Uterus (tissue), 4 donors: ENCODE data around the gene FARS2. TPM values are rescaled to one million over a fixed set of nuclear protein-coding genes. Genes with fewer than 3 reads are reported as not detected.
"Not testable (repeated sequence)": the region's sequence is repeated elsewhere in the genome, so short reads cannot be mapped to it uniquely, and the experiment has no call there.

ENCODE experiments used
- DNase-seq, 2 donors: peaks; one replicate each; pipeline ENCODE4 v3.0.0-alpha.2; 2019 to 2020
- H3K27ac ChIP-seq, 2 donors: fragments of 200-600 bp; sonication (generic); 1 replicate in 1 of 2; 2 replicates in 1 of 2; pipeline ENCODE4 v1.5.1; 2016 to 2018
- H3K27me3 ChIP-seq, 2 donors: fragments of 200-600 bp; sonication (generic); one replicate each; pipeline ENCODE4 v1.5.1; 2018 to 2019; ENCODE audit warnings: control low read depth in 1 of 2
- H3K36me3 ChIP-seq, 2 donors: fragments of 200-600 bp; sonication (generic); one replicate each; pipeline ENCODE4 v1.5.1; 2019; ENCODE audit warnings: control low read depth in 1 of 2
- H3K4me1 ChIP-seq, 2 donors: fragments of 200-600 bp; sonication (generic); one replicate each; pipeline ENCODE4 v1.5.1; 2018 to 2019; ENCODE audit warnings: control low read depth in 1 of 2
- H3K4me3 ChIP-seq, 2 donors: fragments of 200-600 bp; sonication (generic); 1 replicate in 1 of 2; 2 replicates in 1 of 2; pipeline ENCODE4 v1.5.1; 2018 to 2019; ENCODE audit warnings: mild to moderate bottlenecking in 1 of 2
- H3K9me3 ChIP-seq, 2 donors: fragments of 200-600 bp; sonication (generic); one replicate each; pipeline ENCODE4 v1.5.1; 2019; ENCODE audit warnings: control low read depth in 1 of 2
- CTCF ChIP-seq, 4 experiments: fragments of 200-600 bp in 2 of 4; fragments of 450-650 bp in 2 of 4; sonication (generic) in 2 of 4; IDR thresholded peaks; one replicate each; pipeline ENCODE4 v1.5.1; 2016 to 2019; ENCODE audit warnings: antibody characterized with exemption in 4 of 4, mild to moderate bottlenecking in 2 of 4, moderate library complexity in 1 of 4
- POLR2A ChIP-seq, 2 donors: fragments of 450-650 bp; IDR thresholded peaks; one replicate each; pipeline ENCODE4 v1.6.1; 2016; ENCODE audit warnings: antibody characterized with exemption in 2 of 2, mild to moderate bottlenecking in 1 of 2, moderate library complexity in 1 of 2
- intact Hi-C: fragments of 100-400 bp; cut with DNase I; formaldehyde crosslinking; loops from one replicate; pipeline ENCODE4 v1.15.1; 2023; ENCODE audit warnings: low total_unique reads
- total RNA-seq, 4 donors: library from RNA; depleted of rRNA in 3 of 4; stranded (reverse); fragments of >200 nt in 3 of 4; gene quantifications; one replicate each; pipeline versions ENCODE4 v1.1.0 to v1.2.4, GENCODE V29; 2014 to 2023
- donor health status: DM: yes; HTN: yes; CAD: no.

The FARS2 gene
- total RNA-seq, 4 donors from 2014 or later, result 14.4 to 32.5 (median 25.6) TPM

DNA sequence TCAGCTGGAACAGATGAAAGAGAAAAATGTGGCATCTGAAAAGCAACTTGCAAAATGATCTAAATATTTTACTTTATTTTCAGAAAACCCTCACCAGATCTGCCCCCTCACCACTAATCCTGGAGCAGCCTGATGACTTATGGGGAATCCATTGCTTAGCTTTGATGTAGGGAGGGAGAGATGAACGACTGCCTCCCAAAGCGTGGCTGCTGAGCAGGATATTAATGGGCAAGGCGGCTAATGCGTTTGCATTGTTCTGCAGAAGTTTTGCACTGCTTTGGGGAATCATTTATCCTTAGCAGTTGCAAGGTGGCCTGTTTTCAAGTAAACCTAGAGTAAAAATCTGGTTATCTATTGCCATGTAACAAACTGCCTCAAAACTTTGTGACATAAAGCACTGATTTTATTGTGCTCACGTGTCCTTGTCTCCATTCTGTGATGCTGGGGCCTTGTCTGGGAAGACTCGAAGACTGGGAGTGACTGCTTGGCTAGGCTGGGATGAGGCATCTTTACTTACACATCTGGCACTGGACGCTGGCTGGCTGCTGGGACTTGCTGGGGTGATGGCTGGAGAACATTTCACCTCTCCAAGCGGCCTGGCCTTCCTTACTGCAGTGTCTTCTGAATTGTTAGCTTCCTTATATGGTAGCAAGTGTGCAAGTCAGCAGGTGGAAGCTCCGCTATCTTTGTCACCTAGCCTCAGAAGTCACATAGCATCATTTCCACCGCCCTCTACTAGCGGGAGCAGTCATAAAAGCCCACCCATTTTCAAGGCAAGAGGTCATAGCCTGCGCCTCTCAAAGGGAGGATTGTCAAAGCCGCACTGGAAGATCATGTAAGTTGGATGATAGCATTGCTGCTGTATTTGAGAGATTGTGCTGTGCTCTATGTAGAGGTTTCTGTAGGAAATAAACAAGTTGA lies 432.2 kb downstream of the FARS2 start:
- no peak for DNase-seq
- Histone ChIP-seq H3K4me1 (no peaks in the 10 kb centered on the region), H3K27me3 (no peaks in the 10 kb centered on the region), H3K36me3 (no peaks in the 10 kb centered on the region), H3K9me3 (no peaks in the 10 kb centered on the region), H3K4me3 (no peak overlapping the region), H3K27ac (no peak overlapping the region)
- TF ChIP-seq POLR2A (IDR thresholded peaks at IDR 0.05) (no peak), CTCF (IDR thresholded peaks at IDR 0.05) (no peak)
- intact Hi-C loops, result no loop called here

GRCh38 chr6:5695260-5696245 lies 434.2 kb downstream of the FARS2 start:
- Histone ChIP-seq H3K4me1 (no peaks in the 10 kb centered on the region), H3K9me3 (no peaks in the 10 kb centered on the region), H3K27me3 (no peaks in the 10 kb centered on the region), H3K36me3 (no peaks in the 10 kb centered on the region), H3K4me3 (no peak overlapping the region), H3K27ac (no peak overlapping the region)
- no peak for DNase-seq
- TF ChIP-seq CTCF (IDR thresholded peaks at IDR 0.05) (no peak), POLR2A (IDR thresholded peaks at IDR 0.05) (no peak)
- intact Hi-C loops, result no loop called here

DNA sequence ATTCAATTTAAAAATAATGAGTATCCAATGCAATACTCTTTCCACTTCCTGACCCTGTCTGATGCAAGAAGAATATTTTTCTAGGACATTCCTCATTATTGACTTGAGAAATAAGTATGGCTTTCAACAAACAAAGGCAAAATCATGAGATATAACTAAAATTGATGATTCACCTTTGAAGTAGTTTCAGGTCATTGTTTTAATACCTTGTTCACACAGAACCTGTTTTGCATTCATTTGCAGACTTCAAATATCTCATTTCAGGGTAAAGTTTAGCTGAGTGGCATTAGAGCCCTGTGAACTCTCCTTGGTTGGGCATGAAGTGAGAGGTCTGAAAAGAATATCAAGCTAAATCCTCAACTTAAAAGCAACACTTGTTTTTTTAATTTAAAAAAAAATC lies 436.2 kb downstream of the FARS2 start:
- TF ChIP-seq CTCF (IDR thresholded peaks at IDR 0.05), result no peak
- no peak for TF ChIP-seq POLR2A (IDR thresholded peaks at IDR 0.05)
- H3K27me3 ChIP-seq, result no peaks in the 10 kb centered on the region
- H3K36me3 ChIP-seq, result no peaks in the 10 kb centered on the region
- H3K4me1 ChIP-seq, result no peaks in the 10 kb centered on the region
- no peaks in the 10 kb centered on the region for H3K9me3 ChIP-seq
- no peak overlapping the region for H3K27ac ChIP-seq
- H3K4me3 ChIP-seq, result no peak overlapping the region
- intact Hi-C loops, result no loop called here
- no peak for DNase-seq

GRCh38 chr6:5698318-5698717 lies 437.0 kb downstream of the FARS2 start:
- DNase-seq, result no peak
- Histone ChIP-seq H3K36me3 (no peaks in the 10 kb centered on the region), H3K27me3 (no peaks in the 10 kb centered on the region), H3K4me3 (no peak overlapping the region), H3K27ac (no peak overlapping the region), H3K9me3 (no peaks in the 10 kb centered on the region), H3K4me1 (no peaks in the 10 kb centered on the region)
- intact Hi-C loops, result no loop called here
- TF ChIP-seq CTCF (IDR thresholded peaks at IDR 0.05) (no peak), POLR2A (IDR thresholded peaks at IDR 0.05) (no peak)

GRCh38 chr6:5699064-5699463 lies 437.8 kb downstream of the FARS2 start:
- intact Hi-C loops, H3K4me1 ChIP-seq, H3K27me3 ChIP-seq, H3K4me3 ChIP-seq, H3K9me3 ChIP-seq, H3K36me3 ChIP-seq, DNase-seq, H3K27ac ChIP-seq: not testable (repeated sequence)
